Sigmoid colon (tissue), 7 donors: Measurements from ENCODE around the gene STEAP3. TPM values are rescaled to one million over a fixed set of nuclear protein-coding genes. Genes with fewer than 3 reads are reported as not detected.

ENCODE experiments used
- DNase-seq: peaks from one replicate; pipeline ENCODE4 v3.0.0-alpha.2; 2019
- H3K27ac ChIP-seq, 4 donors: fragments of 200-600 bp; sonication (generic); one replicate each; pipeline ENCODE4 v1.5.1; 2016 to 2019; ENCODE audit warnings: mild to moderate bottlenecking in 1 of 4
- H3K27me3 ChIP-seq, 3 donors: fragments of 200-600 bp; sonication (generic); one replicate each; pipeline ENCODE4 v1.5.1; 2019; ENCODE audit warnings: mild to moderate bottlenecking in 1 of 3
- H3K36me3 ChIP-seq, 4 donors: fragments of 200-600 bp; sonication (generic); one replicate each; pipeline ENCODE4 v1.5.1; 2016 to 2019
- H3K4me1 ChIP-seq, 4 donors: fragments of 200-600 bp; sonication (generic); one replicate each; pipeline ENCODE4 v1.5.1; 2017 to 2019
- H3K4me3 ChIP-seq, 4 donors: fragments of 200-600 bp; sonication (generic); one replicate each; pipeline ENCODE4 v1.5.1; 2017 to 2019; ENCODE audit warnings: mild to moderate bottlenecking in 2 of 4, moderate library complexity in 1 of 4
- H3K9me3 ChIP-seq, 4 donors: fragments of 200-600 bp in 3 of 4; sonication (generic) in 3 of 4; one replicate each; pipeline versions ENCODE4 v1.5.1 to v1.6.1; 2013 to 2019
- CTCF ChIP-seq, 4 experiments: fragments of 450-650 bp in 3 of 4; fragments of 200-600 bp in 1 of 4; IDR thresholded peaks; one replicate each; pipeline ENCODE4 v1.5.1; 2016 to 2019; ENCODE audit warnings: antibody characterized with exemption in 4 of 4, mild to moderate bottlenecking in 3 of 4, moderate library complexity in 2 of 4
- EP300 ChIP-seq, 4 donors: sonication (generic); formaldehyde crosslinking; IDR thresholded peaks; one replicate each; pipeline ENCODE4 v1.6.1; 2017; ENCODE audit warnings: antibody characterized with exemption in 4 of 4
- POLR2A ChIP-seq, 2 donors: fragments of 450-650 bp; IDR thresholded peaks; one replicate each; pipeline ENCODE4 v1.6.1; 2016; ENCODE audit warnings: antibody characterized with exemption in 2 of 2, mild to moderate bottlenecking in 2 of 2, moderate library complexity in 2 of 2
- POLR2AphosphoS5 ChIP-seq, 4 donors: sonication (generic); formaldehyde crosslinking; IDR thresholded peaks; one replicate each; pipeline ENCODE4 v1.6.1; 2017; ENCODE audit warnings: antibody characterized with exemption in 4 of 4
- WGBS, 2 donors: extraction: QIAGEN DNeasy Blood & Tissue Kit; methylation state at CpG; one replicate each; pipeline ENCODE4 v1.1.7; 2013; 5-methylcytosine and 5-hydroxymethylcytosine counted together
- intact Hi-C: fragments of 100-400 bp; cut with DNase I; formaldehyde crosslinking; loops from one replicate; pipeline ENCODE4 v1.15.1; 2023
- polyA plus RNA-seq, 3 donors: library from polyadenylated mRNA; stranded (reverse); fragments of 200-250 nt; gene quantifications; one replicate each; pipeline ENCODE4 v1.2.3, GENCODE V29; 2013
- total RNA-seq, 4 donors: library from RNA; depleted of rRNA; stranded (reverse); fragments of >200 nt; gene quantifications; one replicate each; pipeline ENCODE4 v1.1.0, GENCODE V29; 2016
- donor health status: healthy with polysubstance abuse.
- donor health status: Bipolar disorder and iron deficiency.
- donor health status: healthy.

Gene STEAP3
- total and polyA plus RNA-seq, 7 donors, result 1.4 to 16.4 (median 2.8) TPM

GRCh38 chr2:119257198-119257597 is 33.6 kb downstream of the STEAP3 start:
- peaks cover 0 to 30% (median 20%) of the 10 kb centered on the region in 4 donors for H3K4me1 ChIP-seq
- no peak for TF ChIP-seq CTCF (IDR thresholded peaks at IDR 0.05)
- no peak for TF ChIP-seq POLR2AphosphoS5 (IDR thresholded peaks at IDR 0.05)
- no peak for TF ChIP-seq EP300 (IDR thresholded peaks at IDR 0.05)
- no peak for TF ChIP-seq POLR2A (IDR thresholded peaks at IDR 0.05)
- H3K4me3 ChIP-seq, result no peak overlapping the region
- no peak for DNase-seq
- H3K27me3 ChIP-seq, result no peaks in the 10 kb centered on the region
- no peaks in the 10 kb centered on the region for H3K36me3 ChIP-seq
- H3K27ac ChIP-seq, result no peak overlapping the region
- intact Hi-C loops, result no loop called here
- WGBS, 2 donors, result 94 to 96% methylated on average over 9 of the region's 9 CpGs
- no peaks in the 10 kb centered on the region for H3K9me3 ChIP-seq

- no peak overlapping the region for H3K27ac ChIP-seq
- H3K4me1 ChIP-seq, result peaks cover 0 to 17% (median 8%) of the 10 kb centered on the region in 4 donors
- TF ChIP-seq POLR2AphosphoS5 (IDR thresholded peaks at IDR 0.05) (no peak), POLR2A (IDR thresholded peaks at IDR 0.05) (no peak)
- no peaks in the 10 kb centered on the region for H3K27me3 ChIP-seq
- no peaks in the 10 kb centered on the region for H3K9me3 ChIP-seq
- no peak for DNase-seq
- intact Hi-C loops, result no loop called here
- 91 to 95% methylated on average over 5 of the region's 5 CpGs for WGBS, 2 donors
- no peak overlapping the region for H3K4me3 ChIP-seq
- no peaks in the 10 kb centered on the region for H3K36me3 ChIP-seq
Measured at GRCh38 chr2:119259296-119259860, 35.7 kb downstream of the STEAP3 start.

- H3K36me3 ChIP-seq, result no peaks in the 10 kb centered on the region
- 79 to 87% methylated on average over 11 of the region's 11 CpGs for WGBS, 2 donors
- intact Hi-C loops, result no loop called here
Measured at GRCh38 chr2:119260646-119261492, 37.2 kb downstream of the STEAP3 start.

GRCh38 chr2:119261493-119262225 is 38.0 kb downstream of the STEAP3 start:
- intact Hi-C loops, result no loop called here
- TF ChIP-seq POLR2AphosphoS5 (IDR thresholded peaks at IDR 0.05) (no peak), CTCF (IDR thresholded peaks at IDR 0.05) (no peak), EP300 (IDR thresholded peaks at IDR 0.05) (no peak), POLR2A (IDR thresholded peaks at IDR 0.05) (no peak)
- DNase-seq, result no peak
- Histone ChIP-seq H3K36me3 (no peaks in the 10 kb centered on the region), H3K9me3 (no peaks in the 10 kb centered on the region), H3K4me3 (no peak overlapping the region), H3K27ac (no peak overlapping the region), H3K27me3 (no peaks in the 10 kb centered on the region), H3K4me1 (peaks cover 0 to 9% (median 4%) of the 10 kb centered on the region in 4 donors)
- WGBS, 2 donors, result 84 to 90% methylated on average over 17 of the region's 17 CpGs

More at GRCh38 chr2:119260646-119261492, 37.2 kb downstream of the STEAP3 start:
- Histone ChIP-seq H3K27ac (no peak overlapping the region), H3K4me3 (no peak overlapping the region), H3K9me3 (no peaks in the 10 kb centered on the region), H3K27me3 (no peaks in the 10 kb centered on the region), H3K4me1 (peaks cover 0 to 13% (median 6%) of the 10 kb centered on the region in 4 donors)
- TF ChIP-seq POLR2A (IDR thresholded peaks at IDR 0.05), result no peak
- TF ChIP-seq EP300 (IDR thresholded peaks at IDR 0.05), result no peak
- no peak for TF ChIP-seq CTCF (IDR thresholded peaks at IDR 0.05)
- no peak for DNase-seq

- Histone ChIP-seq H3K36me3 (no peaks in the 10 kb centered on the region), H3K27me3 (no peaks in the 10 kb centered on the region), H3K9me3 (no peaks in the 10 kb centered on the region), H3K27ac (no peak overlapping the region), H3K4me3 (no peak overlapping the region), H3K4me1 (peaks cover 0 to 9% (median 4%) of the 10 kb centered on the region in 4 donors)
- intact Hi-C loops, result no loop called here
- no peak for DNase-seq
- no peak for TF ChIP-seq EP300 (IDR thresholded peaks at IDR 0.05)
- no peak for TF ChIP-seq POLR2AphosphoS5 (IDR thresholded peaks at IDR 0.05)
- TF ChIP-seq POLR2A (IDR thresholded peaks at IDR 0.05), result no peak
- no peak for TF ChIP-seq CTCF (IDR thresholded peaks at IDR 0.05)
- WGBS, 2 donors, result 95 to 96% methylated on average over 23 of the region's 23 CpGs
Measured at GRCh38 chr2:119263025-119263424, 39.4 kb downstream of the STEAP3 start.
